GM19043 (cell line): Measurements from ENCODE around the gene GOLGA3.
"Not testable (repeated sequence)": the region's sequence is repeated elsewhere in the genome, so short reads cannot be mapped to it uniquely, and the experiment has no call there.

Experiments
- ATAC-seq: cut with Tn5 transposase; IDR thresholded peaks from one replicate; pipeline ENCODE4 v1.9.1; 2021; ENCODE audit warnings: low read depth; ENCODE audit not compliant: unreplicated experiment

Gene GOLGA3

DNA sequence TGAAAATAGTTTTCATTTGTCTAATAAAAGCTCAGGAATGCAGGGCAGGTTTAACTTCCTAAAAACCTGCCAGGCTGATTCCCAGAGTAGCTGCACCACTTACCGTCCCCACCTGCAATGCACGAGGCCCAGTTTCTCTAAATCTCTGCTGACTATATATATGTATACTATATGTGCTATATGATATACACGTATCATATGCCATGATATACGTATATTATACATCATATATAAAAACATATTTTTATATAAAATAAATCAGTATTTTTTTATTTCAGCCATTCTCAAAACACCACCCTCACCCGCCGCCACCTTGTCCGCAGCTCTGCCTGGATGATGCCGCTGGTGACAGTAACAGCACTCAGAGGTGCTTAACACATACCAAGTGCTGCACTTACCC is 69.3 kb downstream of the GOLGA3 start:
- no peak for ATAC-seq

DNA sequence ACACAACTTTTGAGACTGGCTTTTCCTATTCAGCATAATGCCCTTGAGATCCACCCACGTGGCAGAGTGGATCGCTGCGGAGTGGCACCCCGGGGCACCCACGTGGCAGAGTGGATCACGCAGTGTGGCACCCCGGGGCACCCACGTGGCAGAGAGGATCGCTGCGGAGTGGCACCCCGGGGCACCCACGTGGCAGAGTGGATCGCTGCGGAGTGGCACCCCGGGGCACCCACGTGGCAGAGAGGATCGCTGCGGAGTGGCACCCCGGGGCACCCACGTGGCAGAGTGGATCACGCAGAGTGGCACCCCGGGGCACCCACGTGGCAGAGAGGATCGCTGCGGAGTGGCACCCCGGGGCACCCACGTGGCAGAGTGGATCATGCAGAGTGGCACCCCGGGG is 69.8 kb downstream of the GOLGA3 start:
- not testable (repeated sequence) for ATAC-seq

DNA sequence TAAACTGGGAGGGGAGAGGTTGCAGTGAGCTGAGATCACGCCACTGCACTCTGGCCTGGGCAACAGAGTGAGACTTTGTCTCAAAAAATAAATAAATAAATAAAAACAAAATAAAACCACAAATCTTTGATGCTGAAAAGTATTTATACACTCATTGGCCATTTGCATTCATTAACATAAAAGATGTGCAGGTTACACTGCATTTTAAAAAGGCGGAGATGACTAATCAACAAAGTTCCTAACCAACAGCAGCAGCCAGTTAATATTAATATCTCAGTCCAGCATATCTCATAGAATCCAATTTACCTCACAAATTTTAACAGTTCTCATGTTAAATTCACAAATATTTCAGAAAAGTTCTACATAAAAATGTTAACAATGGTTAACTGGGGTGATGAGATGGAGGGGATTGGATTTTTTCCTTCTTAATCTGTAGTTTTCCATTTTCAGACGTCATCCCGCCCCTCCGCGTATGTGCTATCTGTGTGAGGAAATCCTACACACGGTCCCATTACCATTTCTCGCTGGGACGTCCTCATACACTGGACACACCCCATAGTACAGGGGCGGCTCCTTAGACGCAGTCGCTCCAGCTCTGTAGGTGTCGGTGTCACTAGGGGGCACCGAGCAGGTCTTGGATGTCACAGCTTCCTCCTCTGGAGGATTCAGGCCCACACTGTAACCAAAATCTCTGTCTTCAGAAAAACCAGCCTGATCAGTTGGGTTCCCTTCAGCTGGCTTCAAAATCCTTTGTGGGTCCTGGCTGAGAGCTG is 74.3 kb downstream of the GOLGA3 start:
- no peak for ATAC-seq

DNA sequence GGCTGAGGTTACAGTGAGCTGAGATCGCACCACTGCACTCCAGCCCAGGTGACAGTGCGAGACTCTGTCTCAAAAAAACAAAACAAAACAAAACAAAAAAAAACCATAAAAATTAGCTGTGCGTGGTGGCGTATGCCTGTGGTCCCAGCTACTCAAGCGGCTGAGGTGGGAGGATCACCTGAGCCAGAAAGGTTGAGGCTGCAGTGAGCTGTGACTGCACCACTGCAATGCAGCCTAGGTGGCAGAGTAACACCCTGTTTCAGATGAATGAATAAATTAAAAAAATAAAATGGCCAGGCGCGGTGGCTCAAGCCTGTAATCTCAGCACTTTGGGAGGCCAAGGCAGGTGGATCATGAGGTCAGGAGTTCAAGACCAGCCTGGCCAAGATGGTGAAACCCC is 75.0 kb downstream of the GOLGA3 start:
- not testable (repeated sequence) for ATAC-seq

DNA sequence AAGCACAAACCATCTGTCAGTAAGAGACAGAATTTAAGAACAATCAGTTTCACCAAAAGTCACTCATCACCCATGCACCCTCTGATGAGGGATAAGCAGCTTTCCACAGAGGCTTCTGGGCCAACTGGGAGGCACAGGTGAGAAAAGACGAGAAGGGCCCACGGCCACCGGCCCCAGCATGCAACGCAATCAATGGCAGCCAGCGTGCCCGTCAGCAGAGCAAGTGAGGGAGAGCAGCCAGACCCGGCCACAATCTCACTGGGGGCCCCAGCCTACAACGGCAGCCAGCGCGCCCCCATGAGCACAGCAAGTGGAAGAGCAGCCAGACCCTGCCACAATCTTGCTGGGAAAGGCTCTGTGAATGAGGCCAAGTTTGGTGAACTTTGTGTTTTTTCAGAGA is 80.3 kb downstream of the GOLGA3 start:
- ATAC-seq, result no peak

DNA sequence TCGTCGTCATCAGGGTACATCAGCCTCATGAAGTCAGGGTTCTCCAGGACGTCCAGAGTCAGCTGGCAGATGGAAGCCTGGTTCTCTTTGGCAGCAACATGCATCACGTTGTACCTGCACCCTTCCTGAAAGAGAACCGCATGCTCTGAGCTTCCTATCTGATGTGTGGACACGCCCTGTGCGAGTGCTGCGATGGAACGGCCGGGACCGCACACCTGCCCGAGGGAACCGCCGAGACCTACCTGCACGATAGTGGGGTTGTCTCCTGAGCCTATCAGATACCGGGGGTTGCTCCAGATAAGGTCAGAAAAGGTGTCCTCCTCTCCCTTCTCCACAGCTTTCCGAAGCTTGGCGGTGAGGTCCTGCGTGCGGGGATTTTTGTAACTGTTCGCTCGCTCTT is 80.8 kb downstream of the GOLGA3 start:
- ATAC-seq, result no peak

DNA sequence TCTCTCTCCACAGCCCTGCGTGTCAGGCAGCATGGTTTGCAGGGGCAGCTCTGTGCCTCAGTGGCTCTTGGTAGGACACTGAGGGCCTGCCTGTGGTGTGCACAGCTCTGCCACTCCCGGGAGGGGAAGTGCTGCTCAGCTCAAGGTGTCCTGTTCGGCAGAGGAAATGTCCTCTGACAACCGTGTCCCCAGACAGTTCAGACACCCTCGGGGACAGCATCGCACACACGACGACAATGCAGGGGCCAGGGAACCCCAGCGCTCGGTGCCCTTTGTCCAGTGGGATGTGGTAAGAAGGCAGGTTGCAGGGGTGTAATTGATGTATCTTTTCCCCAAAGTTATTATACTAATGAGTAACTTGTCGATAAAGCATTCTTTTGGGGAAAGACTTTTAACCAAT is 81.3 kb downstream of the GOLGA3 start:
- no peak for ATAC-seq

DNA sequence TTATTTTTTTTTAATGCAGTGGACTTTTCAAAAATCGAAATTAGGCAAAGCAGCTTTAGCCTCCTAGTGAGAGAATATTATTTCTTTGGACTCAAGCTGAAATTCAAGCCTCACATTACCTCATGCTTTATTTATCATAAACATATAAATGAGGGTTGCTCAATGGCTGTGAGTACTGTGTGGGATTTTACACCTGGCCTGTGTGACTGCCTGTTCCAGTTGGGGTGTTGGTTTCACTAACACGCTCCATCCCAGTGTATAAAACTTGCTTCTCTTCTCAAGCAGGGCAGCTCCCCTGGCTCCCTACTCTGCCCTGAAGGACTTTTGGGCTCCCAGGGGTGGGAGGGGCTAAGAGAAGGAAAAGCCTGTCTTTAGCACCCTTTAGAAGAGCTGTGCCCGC is 82.1 kb downstream of the GOLGA3 start:
- no peak for ATAC-seq

DNA sequence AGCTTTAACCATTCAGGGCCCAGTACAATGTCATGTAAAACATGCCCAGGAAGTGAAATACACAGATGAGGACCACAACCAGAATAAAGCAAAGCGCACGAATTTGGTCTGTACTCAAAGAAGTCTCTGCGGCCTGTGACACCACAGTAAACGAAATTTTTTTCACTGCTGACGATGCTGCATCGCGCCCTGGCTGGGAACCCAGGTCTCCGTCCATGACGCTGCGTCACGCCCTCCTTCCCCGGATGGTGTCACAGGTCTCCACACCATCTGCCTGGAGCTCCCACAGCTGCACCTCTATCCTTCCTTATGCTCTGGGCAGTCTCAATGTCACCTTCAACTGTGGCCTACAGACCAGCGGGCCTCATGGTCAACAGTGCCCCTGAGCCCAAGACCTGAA is 84.8 kb downstream of the GOLGA3 start:
- ATAC-seq, result no peak

DNA sequence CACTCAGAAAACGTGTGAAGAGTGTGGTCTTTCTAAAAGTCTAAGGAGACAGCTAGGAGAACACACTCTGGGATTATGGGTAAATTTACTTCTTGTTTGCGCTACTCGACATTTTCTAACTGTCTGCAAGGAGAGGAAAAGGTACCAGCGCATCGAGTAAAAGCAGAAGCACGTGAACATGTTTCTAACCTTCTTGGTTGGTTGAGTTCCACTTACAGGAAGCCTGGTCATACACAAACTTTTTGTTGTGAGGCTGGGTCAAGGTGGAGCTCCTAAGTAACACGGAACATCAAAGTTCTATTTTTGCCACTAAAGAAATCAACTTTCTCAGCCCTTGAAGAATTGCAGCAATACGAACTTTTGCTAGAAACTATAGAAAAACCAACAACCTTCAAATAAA is 87.0 kb downstream of the GOLGA3 start:
- ATAC-seq, result no peak

DNA sequence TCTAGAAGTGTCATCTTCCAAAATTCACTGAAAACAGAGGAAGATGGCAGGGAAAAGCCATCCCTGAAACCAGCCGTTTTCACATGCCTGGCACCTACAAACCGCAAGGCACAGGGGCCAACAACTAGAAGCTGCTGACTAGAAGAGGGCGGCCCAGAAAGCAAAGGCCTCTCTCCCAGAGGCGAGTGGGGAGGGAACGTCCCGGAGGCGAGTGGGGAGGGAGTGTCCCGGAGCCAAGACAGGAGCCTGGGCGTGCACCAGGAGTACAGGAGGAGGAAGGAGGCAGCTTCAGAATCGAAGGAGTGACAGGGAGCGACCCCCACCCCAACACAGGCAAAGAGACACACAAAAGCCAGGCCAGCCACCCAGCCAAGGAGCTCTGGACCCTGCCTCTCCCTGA is 88.0 kb downstream of the GOLGA3 start:
- ATAC-seq, result no peak

DNA sequence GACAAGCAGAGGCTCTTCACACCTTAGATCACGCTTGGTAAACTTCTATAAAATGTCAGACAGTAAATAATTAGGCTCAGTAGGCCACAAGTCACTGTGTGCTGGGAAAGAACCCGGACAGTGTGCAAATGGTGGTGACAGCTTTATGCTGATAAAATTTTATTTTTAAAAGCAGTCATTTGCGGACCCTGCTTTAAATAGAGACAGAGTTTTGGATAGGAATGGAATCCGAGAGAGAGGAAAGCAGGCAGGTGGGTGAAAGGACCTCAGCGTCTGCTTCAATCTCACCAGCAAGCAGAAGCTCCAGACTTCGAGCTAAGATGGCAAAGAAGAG is 88.4 kb downstream of the GOLGA3 start:
- ATAC-seq, result no peak

DNA sequence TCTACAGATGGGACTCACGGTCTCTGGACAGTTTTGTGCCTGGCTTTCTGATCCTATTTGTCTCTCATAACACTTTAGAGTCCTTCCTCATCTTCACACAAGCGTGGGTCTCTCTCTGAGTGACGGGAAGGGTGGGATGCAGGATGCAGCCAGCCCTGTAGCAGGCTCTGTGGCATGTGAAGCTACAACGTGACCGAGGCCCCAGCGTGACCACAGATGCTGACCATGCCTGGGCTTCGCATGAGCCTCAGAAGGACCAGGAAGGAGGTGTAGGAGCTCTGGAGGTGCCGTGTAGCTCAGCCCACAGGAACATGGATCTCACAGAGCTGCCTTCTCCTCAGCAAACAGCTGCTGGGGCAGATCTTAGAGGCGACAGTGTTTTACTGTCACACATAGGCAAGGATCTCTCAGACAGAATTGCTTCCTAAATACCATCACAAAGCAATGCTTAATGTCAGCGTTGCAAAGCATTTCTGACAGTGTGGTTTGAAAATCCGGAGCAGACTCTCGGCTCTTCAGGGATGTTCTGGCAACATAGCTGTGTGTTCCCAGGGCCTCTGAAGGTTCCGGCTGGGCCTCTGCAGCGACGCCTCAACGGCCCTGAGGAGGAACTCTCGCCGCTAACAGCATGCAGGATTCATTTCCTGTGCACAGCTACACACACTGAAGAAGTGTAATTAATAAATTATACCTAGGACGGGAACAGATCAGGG is 88.9 kb downstream of the GOLGA3 start:
- ATAC-seq, result no peak

DNA sequence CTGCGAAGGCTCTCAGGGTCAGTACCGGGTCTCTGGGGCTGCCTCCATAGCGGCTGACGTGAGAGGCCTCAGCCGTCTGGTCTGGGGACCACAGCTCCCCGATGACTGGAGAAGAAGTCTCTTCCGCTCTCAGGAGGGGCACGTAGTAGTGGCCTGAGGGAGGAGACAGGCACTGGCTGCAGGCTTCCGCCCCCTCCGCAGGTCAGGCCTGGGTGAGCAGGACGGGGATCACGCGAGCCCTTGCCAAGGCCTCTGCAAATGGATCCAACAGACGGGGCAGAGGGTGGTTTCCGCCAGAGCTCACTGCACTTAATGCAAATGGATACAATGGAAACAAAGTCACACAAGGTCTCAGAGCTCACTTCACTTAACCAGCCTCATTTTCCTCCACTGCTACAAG is 91.8 kb downstream of the GOLGA3 start:
- no peak for ATAC-seq

DNA sequence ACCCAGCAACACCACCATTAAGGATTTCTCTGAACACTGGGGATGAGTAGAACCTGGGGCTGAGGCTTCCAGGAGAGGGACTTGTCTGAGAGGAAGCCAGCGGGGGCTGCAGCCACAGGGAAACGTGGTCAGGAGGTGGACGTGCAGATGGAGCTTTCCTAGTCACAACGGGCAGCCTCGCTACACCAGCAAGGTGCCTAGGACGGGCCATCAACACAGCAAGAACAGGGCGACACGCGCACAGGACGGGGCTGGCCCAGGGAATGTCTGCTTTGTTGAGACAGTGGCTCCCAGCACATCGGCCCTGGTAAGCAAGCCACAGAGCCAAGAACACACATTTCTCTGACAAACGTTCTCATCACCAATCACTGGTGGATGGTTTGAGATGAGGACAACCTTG is 92.3 kb downstream of the GOLGA3 start:
- ATAC-seq, result no peak

DNA sequence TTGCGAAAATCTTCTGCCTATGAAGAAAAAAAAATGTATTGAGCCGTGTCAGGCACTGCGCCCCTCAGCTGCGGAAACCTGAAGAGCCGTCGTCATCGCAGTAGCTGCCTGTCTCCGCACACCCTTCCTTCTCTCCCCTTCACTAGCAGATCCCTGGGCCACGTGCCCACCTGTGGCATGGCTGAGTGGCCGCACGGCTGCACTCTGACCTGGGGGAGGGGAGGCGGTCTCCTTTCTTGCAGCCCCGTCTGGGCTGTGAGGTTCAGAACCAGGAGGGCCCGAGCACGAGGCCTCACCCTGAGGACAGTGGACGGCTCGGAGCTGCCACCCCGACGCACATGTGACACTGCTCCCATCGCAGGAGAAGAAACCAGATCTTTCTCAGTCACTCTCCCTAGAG is 93.2 kb downstream of the GOLGA3 start:
- ATAC-seq, result no peak

DNA sequence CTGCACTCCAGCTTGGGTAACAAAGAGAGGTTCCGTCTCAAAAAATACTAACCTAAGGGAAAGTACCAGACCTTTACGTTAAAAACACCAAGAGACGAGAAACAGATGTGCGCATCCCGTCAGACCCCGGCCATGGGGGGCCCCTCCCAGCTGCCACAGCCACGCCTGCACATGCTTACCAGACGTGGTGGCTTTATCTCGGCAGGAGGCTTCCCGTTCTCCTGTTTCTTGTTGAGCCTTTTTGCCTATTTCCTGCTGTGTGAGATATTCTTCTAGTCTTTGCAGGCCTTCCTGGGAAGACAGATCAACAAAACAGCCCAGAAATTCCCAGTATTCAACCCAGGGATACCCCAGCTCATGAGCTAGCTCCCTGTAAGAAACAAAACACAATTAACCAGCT is 94.5 kb downstream of the GOLGA3 start:
- no peak for ATAC-seq

DNA sequence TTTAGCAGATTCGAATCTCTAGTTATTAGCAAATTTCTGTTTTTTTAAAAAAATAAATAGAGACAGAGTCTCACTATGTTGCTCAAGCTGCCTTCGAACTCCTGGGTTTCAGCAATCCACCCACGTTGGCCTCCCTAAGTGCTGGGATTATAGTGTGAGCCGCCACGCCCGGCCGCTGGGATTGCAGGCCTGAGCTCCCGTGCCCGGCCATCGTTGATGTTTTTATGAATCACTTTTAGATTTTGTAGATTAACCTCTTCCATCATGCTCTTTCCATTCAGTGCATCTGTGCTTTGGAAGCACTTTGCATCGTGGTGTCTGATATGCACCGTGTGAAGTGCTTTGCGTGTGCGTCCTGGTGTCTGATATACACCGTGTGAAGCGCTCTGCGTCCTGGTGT is 97.1 kb downstream of the GOLGA3 start:
- no peak for ATAC-seq

DNA sequence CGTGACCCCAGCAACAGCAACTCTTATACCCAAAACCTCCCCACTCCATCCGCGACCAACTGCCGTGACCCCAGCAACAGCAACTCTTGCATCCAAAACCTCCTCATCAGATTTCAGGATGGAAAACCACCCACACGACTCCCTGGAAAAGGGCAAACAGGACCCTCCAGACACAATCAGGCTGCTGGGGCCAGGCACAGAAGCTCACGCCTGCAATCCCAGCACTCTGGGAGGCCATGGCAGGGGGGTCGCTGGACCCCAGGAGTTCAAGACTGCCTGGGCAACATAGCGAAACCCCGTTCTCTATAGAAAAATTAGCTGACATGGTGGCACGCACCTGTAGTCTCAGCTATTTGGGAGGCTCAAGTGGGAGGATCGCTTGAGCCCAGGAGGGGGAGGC is 98.3 kb downstream of the GOLGA3 start:
- no peak for ATAC-seq

DNA sequence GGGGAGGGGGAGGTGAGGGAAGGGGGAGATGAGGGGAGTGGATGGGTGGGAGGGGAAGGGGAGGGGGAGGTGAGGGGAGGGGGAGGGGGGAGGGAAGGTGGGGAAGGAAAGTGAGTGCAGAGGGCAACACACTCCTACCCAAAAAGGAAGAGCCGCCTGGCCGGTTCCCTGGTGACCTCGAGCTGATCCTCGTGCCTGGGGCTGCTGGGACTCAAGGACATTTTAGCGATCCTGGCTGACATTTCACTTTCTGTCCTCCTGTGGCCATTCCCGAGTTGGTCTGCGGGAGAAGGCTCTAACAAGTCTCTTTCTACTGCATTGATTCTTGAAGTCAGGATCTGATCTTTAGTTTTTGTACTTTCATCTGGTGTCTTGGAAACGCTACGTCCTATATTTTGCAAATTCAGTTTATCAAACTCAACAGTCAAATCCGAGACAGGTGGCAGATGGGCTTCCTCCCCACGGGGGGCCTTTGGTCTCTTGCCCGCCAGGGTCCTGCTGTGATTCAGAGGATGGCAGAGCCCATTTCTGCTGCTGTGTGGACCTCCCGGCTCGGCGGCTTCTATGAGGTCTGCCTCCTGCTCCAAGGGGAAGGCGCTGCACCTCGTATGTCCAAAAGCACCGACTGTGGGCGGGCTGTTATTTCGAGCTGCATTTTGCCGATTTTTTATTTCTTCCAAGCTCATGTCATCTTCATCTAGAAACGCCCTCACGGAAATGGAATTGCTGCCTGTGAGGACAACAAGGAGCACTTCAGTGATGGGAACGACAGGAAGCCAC is 98.9 kb downstream of the GOLGA3 start:
- no peak for ATAC-seq

DNA sequence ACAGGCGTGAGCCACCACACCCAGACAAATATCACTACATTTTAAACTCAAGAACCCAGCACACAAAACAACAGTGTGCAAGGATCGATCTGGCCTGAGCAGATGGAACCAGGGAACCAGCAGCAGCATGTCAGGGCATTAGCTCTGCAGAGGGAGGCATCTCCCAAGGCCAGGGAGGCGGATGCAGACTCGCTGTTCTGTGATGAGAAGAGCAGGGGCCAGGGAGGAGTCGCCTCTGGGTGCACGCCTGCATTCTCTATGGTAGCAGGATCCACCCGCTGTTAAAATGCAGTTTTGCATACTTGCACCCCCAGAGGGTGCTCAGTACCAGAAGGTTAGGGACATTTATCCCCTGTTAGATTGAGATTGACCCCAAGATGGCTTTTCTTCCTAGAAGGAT is 100.2 kb downstream of the GOLGA3 start:
- ATAC-seq, result no peak
